BLaER1 (cell line): ENCODE data around the gene ASCL3.

Experiments used
- H3K27ac ChIP-seq: shearing (Covaris generic); formaldehyde crosslinking; 2 replicates; pipeline ENCODE4 v1.8.1; 2022
- H3K27me3 ChIP-seq: shearing (Covaris generic); formaldehyde crosslinking; 2 replicates; pipeline ENCODE4 v1.8.1; 2022
- H3K36me3 ChIP-seq: shearing (Covaris generic); formaldehyde crosslinking; 2 replicates; pipeline ENCODE4 v1.8.1; 2022
- H3K4me1 ChIP-seq: shearing (Covaris generic); formaldehyde crosslinking; 2 replicates; pipeline ENCODE4 v1.8.1; 2022
- H3K4me2 ChIP-seq: shearing (Covaris generic); formaldehyde crosslinking; 2 replicates; pipeline ENCODE4 v1.8.1; 2022
- H3K4me3 ChIP-seq: shearing (Covaris generic); formaldehyde crosslinking; 2 replicates; pipeline ENCODE4 v1.8.1; 2022
- H3K9ac ChIP-seq: shearing (Covaris generic); formaldehyde crosslinking; 2 replicates; pipeline ENCODE4 v1.8.1; 2022
- H3K9me3 ChIP-seq: shearing (Covaris generic); formaldehyde crosslinking; 2 replicates; pipeline ENCODE4 v1.8.1; 2022
- H4K20me1 ChIP-seq: shearing (Covaris generic); formaldehyde crosslinking; 2 replicates; pipeline ENCODE4 v1.8.1; 2022
- Cebpa-rat ChIP-seq: shearing (Covaris generic); IDR thresholded peaks from 2 replicates; pipeline ENCODE4 v1.8.1; 2022

ASCL3 gene

GRCh38 chr11:8971924-8972316 lies 29.1 kb upstream of the ASCL3 start:
- Histone ChIP-seq H3K4me1 (no peaks in the 10 kb centered on the region), H3K9me3 (no peaks in the 10 kb centered on the region), H4K20me1 (no peaks in the 10 kb centered on the region), H3K27me3 (no peaks in the 10 kb centered on the region), H3K4me2 (no peak overlapping the region), H3K9ac (no peak overlapping the region), H3K36me3 (no peaks in the 10 kb centered on the region), H3K4me3 (no peak overlapping the region), H3K27ac (no peak overlapping the region)
- TF ChIP-seq Cebpa-rat = no peak

GRCh38 chr11:8971196-8971923 lies 28.5 kb upstream of the ASCL3 start:
- Histone ChIP-seq H3K4me1 (no peaks in the 10 kb centered on the region), H3K4me3 (no peak overlapping the region)
- TF ChIP-seq Cebpa-rat = no peak

GRCh38 chr11:8967184-8967583 lies 24.4 kb upstream of the ASCL3 start:
- Histone ChIP-seq H3K27ac (no peak overlapping the region), H3K36me3 (no peaks in the 10 kb centered on the region), H3K27me3 (no peaks in the 10 kb centered on the region), H3K4me3 (no peak overlapping the region), H3K9me3 (no peaks in the 10 kb centered on the region), H3K4me1 (peaks cover 24% of the 10 kb centered on the region), H3K9ac (no peak overlapping the region), H3K4me2 (no peak overlapping the region), H4K20me1 (peaks cover 7% of the 10 kb centered on the region; the same call in 1 of the 2 replicates)
- TF ChIP-seq Cebpa-rat = no peak

More at GRCh38 chr11:8971196-8971923, 28.5 kb upstream of the ASCL3 start:
- H3K4me2 ChIP-seq = no peak overlapping the region
- H3K9me3 ChIP-seq = no peaks in the 10 kb centered on the region
- no peaks in the 10 kb centered on the region for H3K36me3 ChIP-seq
- no peaks in the 10 kb centered on the region for H4K20me1 ChIP-seq
- no peaks in the 10 kb centered on the region for H3K27me3 ChIP-seq
- no peak overlapping the region for H3K9ac ChIP-seq
- H3K27ac ChIP-seq = no peak overlapping the region

- H3K4me1 ChIP-seq = peaks cover 24% of the 10 kb centered on the region
- no peaks in the 10 kb centered on the region for H3K36me3 ChIP-seq
- peaks cover 14% of the 10 kb centered on the region; the same call in 1 of the 2 replicates for H4K20me1 ChIP-seq
- H3K9ac ChIP-seq = peak within 1 kb of the TSS; percentile 84
- peak within 1 kb of the TSS; percentile 86 for H3K27ac ChIP-seq
- peak within 1 kb of the TSS; percentile 99 for H3K4me2 ChIP-seq
- H3K4me3 ChIP-seq = peak within 1 kb of the TSS; percentile 97
- TF ChIP-seq Cebpa-rat = no peak
- H3K27me3 ChIP-seq = no peaks in the 10 kb centered on the region
- H3K9me3 ChIP-seq = no peaks in the 10 kb centered on the region
These were observed 21.8 kb upstream of the ASCL3 start, which contains the start of gene TMEM9B for GRCh38 chr11:8964324-8965320. TSS of gene TMEM9B (minus strand) at chr11:8964442. CDS start at chr11:8964313, 129 bp downstream.

- Histone ChIP-seq H4K20me1 (peaks cover 22% of the 10 kb centered on the region; the same call in 1 of the 2 replicates), H3K4me2 (peak overlapping the region; percentile 99), H3K9ac (peak overlapping the region; percentile 84), H3K27ac (peak overlapping the region; percentile 86), H3K9me3 (no peaks in the 10 kb centered on the region), H3K4me1 (peaks cover 24% of the 10 kb centered on the region), H3K27me3 (no peaks in the 10 kb centered on the region), H3K4me3 (peak overlapping the region; percentile 97), H3K36me3 (no peaks in the 10 kb centered on the region)
- no peak for TF ChIP-seq Cebpa-rat
These were observed 20.9 kb upstream of the ASCL3 start for GRCh38 chr11:8963569-8964323.

- Histone ChIP-seq H3K36me3 (no peaks in the 10 kb centered on the region), H3K4me2 (peak overlapping the region; percentile 99), H3K9me3 (no peaks in the 10 kb centered on the region), H4K20me1 (peaks cover 24% of the 10 kb centered on the region; the same call in 1 of the 2 replicates), H3K27ac (no peak overlapping the region), H3K4me1 (peaks cover 24% of the 10 kb centered on the region), H3K4me3 (peak overlapping the region; percentile 97), H3K27me3 (no peaks in the 10 kb centered on the region), H3K9ac (peak overlapping the region; percentile 84)
- no peak for TF ChIP-seq Cebpa-rat
These were observed 20.0 kb upstream of the ASCL3 start for GRCh38 chr11:8962841-8963240.

GRCh38 chr11:8961401-8961800 lies 18.6 kb upstream of the ASCL3 start:
- H3K4me2 ChIP-seq = no peak overlapping the region
- no peak for TF ChIP-seq Cebpa-rat

GRCh38 chr11:8959546-8960166 lies 16.8 kb upstream of the ASCL3 start:
- Histone ChIP-seq H3K4me2 (no peak overlapping the region), H3K9me3 (no peaks in the 10 kb centered on the region), H3K36me3 (peaks cover 15% of the 10 kb centered on the region), H4K20me1 (peaks cover 24% of the 10 kb centered on the region; the same call in 1 of the 2 replicates), H3K4me1 (peaks cover 15% of the 10 kb centered on the region), H3K27ac (no peak overlapping the region), H3K9ac (no peak overlapping the region), H3K4me3 (no peak overlapping the region), H3K27me3 (no peaks in the 10 kb centered on the region)
- no peak for TF ChIP-seq Cebpa-rat

More at GRCh38 chr11:8961401-8961800, 18.6 kb upstream of the ASCL3 start:
- Histone ChIP-seq H3K4me3 (no peak overlapping the region), H3K4me1 (peaks cover 24% of the 10 kb centered on the region), H3K27ac (no peak overlapping the region), H4K20me1 (peaks cover 24% of the 10 kb centered on the region; the same call in 1 of the 2 replicates), H3K27me3 (no peaks in the 10 kb centered on the region), H3K9ac (0 out of 2 replicates have a peak overlapping the region, but pooled peaks have one; percentile 24), H3K9me3 (no peaks in the 10 kb centered on the region), H3K36me3 (no peaks in the 10 kb centered on the region)

- peaks cover 43% of the 10 kb centered on the region for H3K36me3 ChIP-seq
- no peak overlapping the region for H3K4me2 ChIP-seq
- H3K27me3 ChIP-seq = no peaks in the 10 kb centered on the region
- peaks cover 16% of the 10 kb centered on the region; the same call in 1 of the 2 replicates for H4K20me1 ChIP-seq
- H3K4me3 ChIP-seq = no peak overlapping the region
- no peak for TF ChIP-seq Cebpa-rat
- H3K4me1 ChIP-seq = no peaks in the 10 kb centered on the region
- no peak overlapping the region for H3K9ac ChIP-seq
- no peaks in the 10 kb centered on the region for H3K9me3 ChIP-seq
- no peak overlapping the region for H3K27ac ChIP-seq
These were observed 14.0 kb upstream of the ASCL3 start for GRCh38 chr11:8956860-8957259.
